Urinary bladder (tissue), 4 donors: ENCODE data around the gene TMEM231. TPM values are rescaled to one million over a fixed set of nuclear protein-coding genes. Genes with fewer than 3 reads are reported as not detected.
"Not testable (repeated sequence)": the region's sequence is repeated elsewhere in the genome, so short reads cannot be mapped to it uniquely, and the experiment has no call there.

Source experiments
- DNase-seq: peaks from one replicate; pipeline ENCODE4 v3.0.0-alpha.2; 2015; ENCODE audit errors: extremely low spot score
- H3K27ac ChIP-seq: one replicate; pipeline ENCODE4 v1.5.1; 2013; ENCODE audit warnings: low read depth, mild to moderate bottlenecking, moderate library complexity
- H3K36me3 ChIP-seq: one replicate; pipeline ENCODE4 v1.6.1; 2013; ENCODE audit warnings: mild to moderate bottlenecking, moderate library complexity; ENCODE audit not compliant: insufficient read depth
- H3K4me1 ChIP-seq: one replicate; pipeline ENCODE4 v1.6.1; 2013; ENCODE audit warnings: mild to moderate bottlenecking, moderate library complexity; ENCODE audit not compliant: insufficient read depth
- H3K4me3 ChIP-seq: one replicate; pipeline ENCODE4 v1.5.1; 2013; ENCODE audit warnings: low read depth, low read length
- WGBS: extraction: QIAGEN DNeasy Blood & Tissue Kit; methylation state at CpG from one replicate; pipeline ENCODE4 v1.1.7; 2013; 5-methylcytosine and 5-hydroxymethylcytosine counted together
- polyA plus RNA-seq: library from polyadenylated mRNA; stranded (reverse); fragments of 200-250 nt; gene quantifications from one replicate; pipeline ENCODE4 v1.2.3, GENCODE V29; 2013
- total RNA-seq: library from RNA; depleted of rRNA; stranded (reverse); fragments of >200 nt; gene quantifications from one replicate; pipeline ENCODE4 v1.2.3, GENCODE V29; 2014
- donor health status: healthy with polysubstance abuse.
- donor health status: healthy.

TMEM231 gene
- total and polyA plus RNA-seq, 2 donors, result 10.7 to 14.7 TPM

- 83% methylated on average over 4 of the region's 4 CpGs for WGBS
- no peak for DNase-seq
- Histone ChIP-seq H3K4me3 (no peak overlapping the region), H3K27ac (no peak overlapping the region), H3K36me3 (no peaks in the 10 kb centered on the region), H3K4me1 (no peaks in the 10 kb centered on the region)
Observed at GRCh38 chr16:75502916-75503605, 53.0 kb downstream of the TMEM231 start.

- 26% methylated on average over 6 of the region's 6 CpGs for whole genome bisulfite sequencing
- not testable (repeated sequence) for H3K27ac ChIP-seq, H3K4me1 ChIP-seq, H3K4me3 ChIP-seq, H3K36me3 ChIP-seq, DNase-seq
Observed at GRCh38 chr16:75501820-75502219, 54.2 kb downstream of the TMEM231 start.

- 82% methylated on average over 5 of the region's 5 CpGs for WGBS
- no peak overlapping the region for H3K27ac ChIP-seq
- no peaks in the 10 kb centered on the region for H3K4me1 ChIP-seq
- no peak for DNase-seq
- no peaks in the 10 kb centered on the region for H3K36me3 ChIP-seq
- no peak overlapping the region for H3K4me3 ChIP-seq
Observed at GRCh38 chr16:75501359-75501758, 54.7 kb downstream of the TMEM231 start.

GRCh38 chr16:75498605-75499322 lies 57.3 kb downstream of the TMEM231 start:
- not testable (repeated sequence) for H3K27ac ChIP-seq, H3K36me3 ChIP-seq, H3K4me3 ChIP-seq, DNase-seq, H3K4me1 ChIP-seq
- 38% methylated on average over 10 of the region's 13 CpGs for WGBS

GRCh38 chr16:75497558-75497957 lies 58.5 kb downstream of the TMEM231 start:
- Histone ChIP-seq H3K4me1 (no peaks in the 10 kb centered on the region), H3K27ac (no peak overlapping the region), H3K36me3 (no peaks in the 10 kb centered on the region), H3K4me3 (no peak overlapping the region)
- 59% methylated on average over 4 of the region's 4 CpGs for WGBS
- no peak for DNase-seq

GRCh38 chr16:75495076-75495674 lies 60.9 kb downstream of the TMEM231 start, which contains the start of gene CHST6:
Gene CHST6, minus strand, starts transcription at chr16:75495441. Its CDS starts 15,613 bp downstream, at chr16:75479828.
- no peak within 1 kb of the TSS for H3K27ac ChIP-seq
- peak within 1 kb of the TSS; percentile 2 for H3K4me3 ChIP-seq
- no peaks in the 10 kb centered on the region for H3K36me3 ChIP-seq
- H3K4me1 ChIP-seq, result no peaks in the 10 kb centered on the region
- DNase-seq, result no peak
- WGBS, result 3% methylated on average over 43 of the region's 43 CpGs

GRCh38 chr16:75494661-75495075 lies 61.4 kb downstream of the TMEM231 start:
- H3K4me1 ChIP-seq, result no peaks in the 10 kb centered on the region
- no peak overlapping the region for H3K4me3 ChIP-seq
- 5% methylated on average over 26 of the region's 26 CpGs for WGBS
- DNase-seq, result no peak
- H3K36me3 ChIP-seq, result no peaks in the 10 kb centered on the region
- no peak overlapping the region for H3K27ac ChIP-seq

- H3K4me3 ChIP-seq, result no peak overlapping the region
- whole genome bisulfite sequencing, result 55% methylated on average over 5 of the region's 5 CpGs
- no peaks in the 10 kb centered on the region for H3K4me1 ChIP-seq
- no peaks in the 10 kb centered on the region for H3K36me3 ChIP-seq
- no peak overlapping the region for H3K27ac ChIP-seq
- DNase-seq, result no peak
Observed at GRCh38 chr16:75494184-75494583, 61.9 kb downstream of the TMEM231 start.

- Histone ChIP-seq H3K4me3 (no peak overlapping the region), H3K36me3 (no peaks in the 10 kb centered on the region), H3K4me1 (no peaks in the 10 kb centered on the region), H3K27ac (no peak overlapping the region)
- WGBS, result 92% methylated on average over 1 of the region's 1 CpG
- no peak for DNase-seq
Observed at GRCh38 chr16:75491876-75492275, 64.2 kb downstream of the TMEM231 start.

GRCh38 chr16:75488322-75488721 lies 67.7 kb downstream of the TMEM231 start:
- Histone ChIP-seq H3K27ac (no peak overlapping the region), H3K4me1 (no peaks in the 10 kb centered on the region), H3K4me3 (no peak overlapping the region), H3K36me3 (no peaks in the 10 kb centered on the region)
- 93% methylated on average over 2 of the region's 2 CpGs for WGBS
- DNase-seq, result no peak

Other genes starting within 250 kb of the TMEM231 start
- gene CFDP1, start 122.7 kb downstream of the TMEM231 start, total RNA-seq, result 78.8 TPM
- gene CFDP1, start 122.7 kb downstream of the TMEM231 start, polyA plus RNA-seq, result 71.0 TPM
- 46.7 TPM for gene TMEM170A, start 91.6 kb downstream of the TMEM231 start, total RNA-seq
- 7.2 TPM for gene TMEM170A, start 91.6 kb downstream of the TMEM231 start, polyA plus RNA-seq
- 1.7 TPM for gene CHST6, start 60.8 kb downstream of the TMEM231 start, total RNA-seq
- 0.15 TPM for gene CHST6, start 60.8 kb downstream of the TMEM231 start, polyA plus RNA-seq
- not detected for gene CHST5, start 20.1 kb downstream of the TMEM231 start, total RNA-seq
- 0.09 TPM for gene CHST5, start 20.1 kb downstream of the TMEM231 start, polyA plus RNA-seq
- 77.5 TPM for gene GABARAPL2, start 10.1 kb upstream of the TMEM231 start, total RNA-seq
- gene GABARAPL2, start 10.1 kb upstream of the TMEM231 start, polyA plus RNA-seq, result 168 TPM
- 47.2 TPM for gene ADAT1, start 67.0 kb upstream of the TMEM231 start, total RNA-seq
- gene ADAT1, start 67.0 kb upstream of the TMEM231 start, polyA plus RNA-seq, result 16.9 TPM
- gene KARS1, start 91.4 kb upstream of the TMEM231 start, total RNA-seq, result 91.1 TPM
- 90.6 TPM for gene KARS1, start 91.4 kb upstream of the TMEM231 start, polyA plus RNA-seq
- 39.1 TPM for gene TERF2IP, start 91.5 kb upstream of the TMEM231 start, total RNA-seq
- 67.7 TPM for gene TERF2IP, start 91.5 kb upstream of the TMEM231 start, polyA plus RNA-seq
- gene CPHXL2, start 120.8 kb upstream of the TMEM231 start, total RNA-seq, result not detected
- not detected for gene CPHXL2, start 120.8 kb upstream of the TMEM231 start, polyA plus RNA-seq
- gene DUXB, start 145.2 kb upstream of the TMEM231 start, total RNA-seq, result not detected
- not detected for gene DUXB, start 145.2 kb upstream of the TMEM231 start, polyA plus RNA-seq
- not detected for gene CPHXL, start 170.2 kb upstream of the TMEM231 start, total RNA-seq
- gene CPHXL, start 170.2 kb upstream of the TMEM231 start, polyA plus RNA-seq, result not detected